Sigmoid colon (tissue), 3 donors: Measurements from ENCODE around the gene CLBA1.

ENCODE experiments used
- POLR2A ChIP-seq, 2 donors: fragments of 450-650 bp; IDR thresholded peaks; one replicate each; pipeline ENCODE4 v1.6.1; 2016; ENCODE audit warnings: antibody characterized with exemption in 2 of 2, mild to moderate bottlenecking in 2 of 2, moderate library complexity in 2 of 2
- TF ChIP-seq, protein P1 (sequence below), 4 experiments: fragments of 450-650 bp in 3 of 4; fragments of 200-600 bp in 1 of 4; IDR thresholded peaks; one replicate each; pipeline ENCODE4 v1.5.1; 2016 to 2019; ENCODE audit warnings: antibody characterized with exemption in 4 of 4, mild to moderate bottlenecking in 3 of 4, moderate library complexity in 2 of 4

- TF ChIP-seq, protein P1, sequence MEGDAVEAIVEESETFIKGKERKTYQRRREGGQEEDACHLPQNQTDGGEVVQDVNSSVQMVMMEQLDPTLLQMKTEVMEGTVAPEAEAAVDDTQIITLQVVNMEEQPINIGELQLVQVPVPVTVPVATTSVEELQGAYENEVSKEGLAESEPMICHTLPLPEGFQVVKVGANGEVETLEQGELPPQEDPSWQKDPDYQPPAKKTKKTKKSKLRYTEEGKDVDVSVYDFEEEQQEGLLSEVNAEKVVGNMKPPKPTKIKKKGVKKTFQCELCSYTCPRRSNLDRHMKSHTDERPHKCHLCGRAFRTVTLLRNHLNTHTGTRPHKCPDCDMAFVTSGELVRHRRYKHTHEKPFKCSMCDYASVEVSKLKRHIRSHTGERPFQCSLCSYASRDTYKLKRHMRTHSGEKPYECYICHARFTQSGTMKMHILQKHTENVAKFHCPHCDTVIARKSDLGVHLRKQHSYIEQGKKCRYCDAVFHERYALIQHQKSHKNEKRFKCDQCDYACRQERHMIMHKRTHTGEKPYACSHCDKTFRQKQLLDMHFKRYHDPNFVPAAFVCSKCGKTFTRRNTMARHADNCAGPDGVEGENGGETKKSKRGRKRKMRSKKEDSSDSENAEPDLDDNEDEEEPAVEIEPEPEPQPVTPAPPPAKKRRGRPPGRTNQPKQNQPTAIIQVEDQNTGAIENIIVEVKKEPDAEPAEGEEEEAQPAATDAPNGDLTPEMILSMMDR (IDR thresholded peaks at IDR 0.05) = no peak
- TF ChIP-seq POLR2A (IDR thresholded peaks at IDR 0.05) = no peak
Observed at GRCh38 chr14:104956290-104956890, 29.2 kb upstream of the CLBA1 start.
